HEK293 (cell line): ENCODE measurements around the gene FAM136A.

Source experiments
- CTCF ChIP-seq: fragments of 450-650 bp; formaldehyde crosslinking; IDR thresholded peaks from 2 replicates; pipeline ENCODE4 v1.5.1; 2016; ENCODE audit warnings: missing biosample characterization, missing genetic modification characterization
- ZNF23 ChIP-seq: fragments of 450-650 bp; formaldehyde crosslinking; IDR thresholded peaks from 2 replicates; pipeline ENCODE4 v1.5.1; 2016; ENCODE audit warnings: missing biosample characterization, missing genetic modification characterization, borderline replicate concordance
- ZNF335 ChIP-seq: fragments of 450-650 bp; formaldehyde crosslinking; conservative IDR thresholded peaks from 2 replicates; pipeline ENCODE4 v1.5.1; 2016; ENCODE audit warnings: missing biosample characterization, missing genetic modification characterization

DNA sequence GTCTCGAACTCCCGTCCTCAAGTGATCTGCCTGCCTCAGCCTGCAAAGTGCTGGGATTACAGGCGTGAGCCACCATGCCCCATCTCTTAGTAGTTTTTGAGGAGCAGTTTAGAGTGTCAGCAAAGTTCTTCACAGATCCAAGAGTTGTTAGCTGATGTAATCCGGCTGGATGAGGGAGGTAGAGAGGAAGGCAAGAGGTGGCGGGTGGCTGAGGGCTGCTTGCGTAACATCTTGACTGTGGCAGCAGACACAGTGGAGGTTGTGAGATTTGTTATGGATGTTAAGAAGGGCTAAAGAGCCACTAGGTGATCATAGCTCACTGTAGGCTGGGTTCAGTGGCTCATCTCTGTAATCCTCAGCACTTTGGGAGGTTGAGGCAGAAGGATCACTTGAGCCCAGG is 19.5 kb upstream of the FAM136A start:
- TF ChIP-seq ZNF23 (tag by site-specific recombination) (no peak), ZNF335 (tag by site-specific recombination) (0 out of 2 replicates have a peak, but pooled peaks have one; percentile 12), CTCF (no peak)
